K562 (cell line): Measurements from ENCODE around the gene FRMD4B.

Experiments
- BRCA1 ChIP-seq, 2 experiments: fragments of 450-650 bp in 1 of 2; sonication (generic) in 1 of 2; formaldehyde crosslinking in 1 of 2; IDR thresholded peaks; 2 replicates each; pipeline versions ENCODE4 v1.5.0 to v1.6.1; 2017 to 2020; ENCODE audit warnings: mild to moderate bottlenecking in 1 of 2, missing genetic modification reagents in 1 of 2
- CBX2 ChIP-seq: fragments of 200-600 bp; sonication (generic); IDR thresholded peaks from one replicate; pipeline ENCODE4 v1.6.1; 2012; ENCODE audit warnings: mild to moderate bottlenecking, low read length, inconsistent platforms; ENCODE audit not compliant: insufficient read depth, poor library complexity, severe bottlenecking
- CTCF ChIP-seq, 3 experiments: IDR thresholded peaks in 2 of 3; conservative IDR thresholded peaks in 1 of 3; 2 replicates each; pipeline ENCODE4 v1.5.1; 2011 to 2012; ENCODE audit warnings: low read length in 3 of 3, mild to moderate bottlenecking in 3 of 3, control low read depth in 2 of 3, improper control_type of control experiment in 1 of 3, inconsistent platforms in 1 of 3, low read depth in 1 of 3, mixed read lengths in 1 of 3, moderate library complexity in 1 of 3; ENCODE audit not compliant: insufficient read depth in 2 of 3
- E2F6 ChIP-seq, 2 experiments: IDR thresholded peaks; 2 replicates each; pipeline ENCODE4 v1.6.1; 2011; ENCODE audit warnings: borderline replicate concordance in 1 of 2, control low read depth in 1 of 2, low read depth in 1 of 2, low read length in 1 of 2, mild to moderate bottlenecking in 1 of 2, mixed read lengths in 1 of 2, moderate library complexity in 1 of 2; ENCODE audit not compliant: insufficient read depth in 1 of 2, insufficient read length in 1 of 2, poor library complexity in 1 of 2, severe bottlenecking in 1 of 2; ENCODE audit errors: extremely low read depth in 1 of 2
- ETS2 ChIP-seq: IDR thresholded peaks from 2 replicates; pipeline ENCODE4 v1.6.1; 2016; ENCODE audit warnings: borderline replicate concordance, missing genetic modification characterization, mild to moderate bottlenecking, moderate library complexity, missing compliant biosample characterization; ENCODE audit not compliant: poor library complexity, severe bottlenecking
- FOXP1 ChIP-seq: sonication (generic); formaldehyde crosslinking; IDR thresholded peaks from 2 replicates; pipeline ENCODE4 v1.8.0; 2022; ENCODE audit warnings: mild to moderate bottlenecking, missing genetic modification reagents
- SMAD3 ChIP-seq: fragments of 450-650 bp; formaldehyde crosslinking; conservative IDR thresholded peaks from 2 replicates; pipeline ENCODE4 v1.4.0; 2020; ENCODE audit warnings: mild to moderate bottlenecking
- ZNF384 ChIP-seq: IDR thresholded peaks from 2 replicates; pipeline ENCODE4 v1.6.1; 2012; ENCODE audit warnings: low read depth, low read length, improper control_type of control experiment

- TF ChIP-seq CTCF (IDR thresholded peaks at IDR 0.05 in 2 of 3, conservative IDR thresholded peaks at IDR 0.05 in 1 of 3; ENCODE audit: insufficient read depth in 2 of 3, low read depth in 1 of 3, low read length in 3 of 3) (no peak), CBX2 (no peak), ZNF384 (no peak), E2F6 (IDR thresholded peaks at IDR 0.05; ENCODE audit: borderline replicate concordance in 1 of 2, extremely low read depth in 1 of 2, insufficient read depth in 1 of 2, insufficient read length in 1 of 2, low read depth in 1 of 2, low read length in 1 of 2, poor library complexity in 1 of 2, severe bottlenecking in 1 of 2) (no peak), FOXP1 (no peak), SMAD3 (CRISPR knock-in tag) (no peak), BRCA1 (IDR thresholded peaks at IDR 0.05) (no peak), BRCA1 (CRISPR knock-in tag; IDR thresholded peaks at IDR 0.05) (no peak), ETS2 (no peak)
Measured at GRCh38 chr3:69174871-69175737, 210.8 kb downstream of the FRMD4B start.
